Gastroesophageal sphincter (tissue), 4 donors: ENCODE data around the gene PARD3B. TPM values are rescaled to one million over a fixed set of nuclear protein-coding genes. Genes with fewer than 3 reads are reported as not detected.

Experiments used
- ATAC-seq: fragments of 150-250 bp; one replicate; pipeline ENCODE4 v1.9.1; 2016; ENCODE audit warnings: mild to moderate bottlenecking, moderate library complexity
- H3K27ac ChIP-seq, 4 donors: fragments of 200-600 bp; sonication (generic) in 3 of 4; 1 replicate in 3 of 4; 2 replicates in 1 of 4; pipeline ENCODE4 v1.5.1; 2016 to 2019
- H3K27me3 ChIP-seq: fragments of 200-600 bp; sonication (generic); one replicate; pipeline ENCODE4 v1.5.1; 2019
- H3K36me3 ChIP-seq, 2 donors: fragments of 200-600 bp; sonication (generic); one replicate each; pipeline ENCODE4 v1.5.1; 2019; ENCODE audit warnings: control low read depth in 1 of 2
- H3K4me1 ChIP-seq, 3 donors: fragments of 200-600 bp; sonication (generic); 1 replicate in 2 of 3; 2 replicates in 1 of 3; pipeline ENCODE4 v1.5.1; 2016 to 2019; ENCODE audit warnings: control low read depth in 2 of 3
- H3K4me3 ChIP-seq, 2 donors: fragments of 200-600 bp; sonication (generic); one replicate each; pipeline ENCODE4 v1.5.1; 2019; ENCODE audit warnings: mild to moderate bottlenecking in 1 of 2, moderate library complexity in 1 of 2
- H3K9me3 ChIP-seq, 3 donors: fragments of 200-600 bp; sonication (generic); one replicate each; pipeline ENCODE4 v1.5.1; 2017 to 2019; ENCODE audit warnings: control low read depth in 2 of 3
- CTCF ChIP-seq, 4 experiments: fragments of 200-600 bp in 2 of 4; fragments of 450-650 bp in 2 of 4; sonication (generic) in 1 of 4; IDR thresholded peaks; one replicate each; pipeline ENCODE4 v1.5.1; 2017 to 2019; ENCODE audit warnings: antibody characterized with exemption in 4 of 4, mild to moderate bottlenecking in 2 of 4, moderate library complexity in 2 of 4
- EP300 ChIP-seq: sonication (generic); formaldehyde crosslinking; IDR thresholded peaks from one replicate; pipeline ENCODE4 v1.6.1; 2017; ENCODE audit warnings: antibody characterized with exemption, mild to moderate bottlenecking
- POLR2A ChIP-seq, 2 donors: fragments of 450-650 bp; IDR thresholded peaks; one replicate each; pipeline ENCODE4 v1.6.1; 2017; ENCODE audit warnings: antibody characterized with exemption in 2 of 2, mild to moderate bottlenecking in 2 of 2, moderate library complexity in 1 of 2
- POLR2AphosphoS5 ChIP-seq: sonication (generic); formaldehyde crosslinking; IDR thresholded peaks from one replicate; pipeline ENCODE4 v1.6.1; 2017; ENCODE audit warnings: antibody characterized with exemption
- WGBS, 2 donors: methylation state at CpG; one replicate each; pipeline ENCODE4 v1.1.5; 2018; ENCODE audit warnings: low coverage in 1 of 2; 5-methylcytosine and 5-hydroxymethylcytosine counted together
- total RNA-seq, 4 donors: library from RNA; depleted of rRNA; stranded (reverse); fragments of >200 nt; gene quantifications; one replicate each; pipeline ENCODE4 v1.1.0, GENCODE V29; 2016

Gene PARD3B
- total RNA-seq, 4 donors from 2014 or later: 29.6 to 42.2 (median 41.0) TPM

DNA sequence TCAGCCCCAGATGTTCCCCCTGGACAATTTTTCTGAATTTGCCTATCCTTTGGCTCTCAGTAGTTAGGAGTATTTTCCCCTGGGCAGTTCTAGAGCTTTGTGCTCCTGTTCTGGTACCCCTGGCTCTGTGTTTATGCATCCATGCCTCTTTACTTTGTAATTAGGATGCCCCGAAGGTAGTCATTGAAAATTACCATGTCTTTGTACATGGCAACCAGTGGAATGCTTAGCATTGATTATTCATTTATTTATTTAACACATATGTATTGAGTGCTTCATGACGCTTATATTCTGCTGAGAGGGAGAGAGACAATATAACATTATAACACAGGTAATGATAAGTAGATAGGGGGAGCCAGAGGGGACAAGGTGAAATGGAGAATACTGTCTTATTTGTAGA is 346.5 kb downstream of the PARD3B start:
- H3K27me3 ChIP-seq: no peaks in the 10 kb centered on the region
- no peak for TF ChIP-seq EP300
- no peak for ATAC-seq
- H3K4me1 ChIP-seq: peaks cover 0 to 9% (median 0%) of the 10 kb centered on the region in 3 donors
- no peak overlapping the region for H3K27ac ChIP-seq
- H3K4me3 ChIP-seq: no peak overlapping the region
- H3K36me3 ChIP-seq: no peaks in the 10 kb centered on the region
- 100% methylated on average over 1 to 2 of the region's 2 CpGs for WGBS, 2 donors
- no peaks in the 10 kb centered on the region for H3K9me3 ChIP-seq

- Histone ChIP-seq H3K9me3 (no peaks in the 10 kb centered on the region), H3K27ac (no peak overlapping the region), H3K27me3 (no peaks in the 10 kb centered on the region), H3K36me3 (no peaks in the 10 kb centered on the region), H3K4me3 (no peak overlapping the region), H3K4me1 (peaks cover 0 to 9% (median 0%) of the 10 kb centered on the region in 3 donors)
- WGBS, 2 donors: 78 to 86% methylated on average over 1 of the region's 1 CpG
- no peak for TF ChIP-seq POLR2AphosphoS5
- no peak for TF ChIP-seq CTCF (IDR thresholded peaks at IDR 0.05)
- TF ChIP-seq POLR2A (IDR thresholded peaks at IDR 0.05): no peak
- no peak for TF ChIP-seq EP300
- ATAC-seq: peak; percentile 39
Measured at GRCh38 chr2:204892506-204893255, 347.4 kb downstream of the PARD3B start.

DNA sequence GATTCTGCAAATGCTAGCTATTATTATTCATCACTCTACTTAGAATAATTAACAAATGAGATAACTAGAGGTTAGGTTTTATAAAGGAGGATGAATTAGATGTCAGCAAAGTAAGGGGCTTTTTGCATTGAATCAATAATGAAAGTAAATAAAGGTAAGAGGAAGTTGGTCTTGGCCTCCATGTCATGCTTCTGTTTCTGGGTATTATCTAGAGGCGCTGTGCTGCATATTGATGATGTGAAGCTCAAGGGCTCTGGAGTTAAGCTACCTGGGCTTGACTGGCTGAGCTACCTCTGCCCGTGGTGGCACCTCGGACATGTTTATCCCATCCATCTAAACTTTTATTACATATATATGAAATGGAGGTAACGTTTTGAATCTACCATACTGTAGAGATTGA is 350.9 kb downstream of the PARD3B start:
- TF ChIP-seq POLR2AphosphoS5: no peak
- TF ChIP-seq POLR2A (IDR thresholded peaks at IDR 0.05): no peak
- TF ChIP-seq CTCF (IDR thresholded peaks at IDR 0.05): no peak
- TF ChIP-seq EP300: no peak
- peaks cover 0 to 9% (median 0%) of the 10 kb centered on the region in 3 donors for H3K4me1 ChIP-seq
- 91% methylated on average over 4 of the region's 4 CpGs for WGBS, 2 donors

GRCh38 chr2:204897561-204897960 is 352.3 kb downstream of the PARD3B start:
- Histone ChIP-seq H3K27me3 (no peaks in the 10 kb centered on the region), H3K36me3 (no peaks in the 10 kb centered on the region), H3K27ac (no peak overlapping the region), H3K4me1 (peaks cover 0 to 8% (median 0%) of the 10 kb centered on the region in 3 donors), H3K4me3 (no peak overlapping the region), H3K9me3 (no peaks in the 10 kb centered on the region)
- TF ChIP-seq CTCF (IDR thresholded peaks at IDR 0.05) (no peak), EP300 (no peak)
- ATAC-seq: no peak
- 90 to 100% methylated on average over 1 of the region's 1 CpG for WGBS, 2 donors

More for the DNA sequence above, 350.9 kb downstream of the PARD3B start:
- H3K4me3 ChIP-seq: no peak overlapping the region
- no peaks in the 10 kb centered on the region for H3K27me3 ChIP-seq
- no peak overlapping the region for H3K27ac ChIP-seq
- no peaks in the 10 kb centered on the region for H3K36me3 ChIP-seq
- H3K9me3 ChIP-seq: no peaks in the 10 kb centered on the region
- ATAC-seq: no peak

DNA sequence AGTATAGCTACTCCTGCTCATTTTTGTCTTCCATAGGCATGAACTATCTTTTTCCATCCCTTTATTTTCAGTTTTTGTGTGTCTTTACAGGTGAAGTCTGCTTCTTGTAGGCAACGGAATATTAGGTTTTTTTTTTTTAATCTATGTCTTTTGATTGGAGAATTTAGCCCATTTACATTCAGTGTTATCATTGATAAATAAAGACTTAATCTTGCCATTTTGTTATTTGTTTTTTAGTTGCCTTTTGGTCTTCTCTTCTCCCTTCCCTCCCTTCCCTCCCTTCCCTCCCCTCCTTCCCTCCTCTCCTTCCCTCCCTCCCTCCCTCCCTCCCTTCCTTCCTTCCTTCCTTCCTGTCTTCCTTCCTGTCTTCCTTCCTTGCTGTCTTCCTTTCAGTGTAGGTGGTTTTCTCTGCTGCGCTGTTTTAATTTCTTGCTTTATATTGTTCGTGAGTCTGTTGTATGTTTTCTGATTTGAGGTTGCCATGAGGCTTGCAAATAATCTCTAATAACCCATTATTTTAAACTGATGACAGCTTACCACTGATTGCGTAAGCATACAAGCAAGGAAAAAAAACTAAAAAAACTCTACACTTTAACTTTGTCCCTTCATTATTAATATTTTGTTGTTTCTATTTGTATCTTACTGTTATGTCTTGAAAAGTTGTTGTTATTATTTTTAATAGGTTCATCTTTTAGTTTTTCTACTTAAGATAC is 353.8 kb downstream of the PARD3B start:
- no peak for ATAC-seq
- Histone ChIP-seq H3K4me3 (no peak overlapping the region), H3K27me3 (no peaks in the 10 kb centered on the region), H3K4me1 (no peaks in the 10 kb centered on the region), H3K36me3 (no peaks in the 10 kb centered on the region), H3K27ac (no peak overlapping the region), H3K9me3 (no peaks in the 10 kb centered on the region)
- WGBS, 2 donors: 85 to 100% methylated on average over 2 to 4 of the region's 4 CpGs
- TF ChIP-seq POLR2A (IDR thresholded peaks at IDR 0.05) (no peak), CTCF (IDR thresholded peaks at IDR 0.05) (no peak), EP300 (no peak), POLR2AphosphoS5 (no peak)
